Stomach smooth muscle (tissue), 2 donors: ENCODE results near the gene RALGPS1.

ENCODE experiments used
- H3K27ac ChIP-seq: one replicate; pipeline ENCODE4 v1.7.0; 2013; ENCODE audit warnings: mild to moderate bottlenecking, low read length, inconsistent platforms
- H3K27me3 ChIP-seq, 2 donors: one replicate each; pipeline ENCODE4 v1.7.0; 2013; ENCODE audit warnings: low read length in 2 of 2; ENCODE audit not compliant: insufficient read depth in 2 of 2, control insufficient read depth in 1 of 2
- H3K36me3 ChIP-seq, 2 donors: one replicate each; pipeline ENCODE4 v1.7.0; 2013; ENCODE audit warnings: low read length in 2 of 2; ENCODE audit not compliant: control insufficient read depth in 2 of 2, insufficient read depth in 2 of 2
- H3K4me1 ChIP-seq: one replicate; pipeline ENCODE4 v1.7.0; 2013; ENCODE audit warnings: low read length; ENCODE audit not compliant: control insufficient read depth, insufficient read depth
- H3K4me3 ChIP-seq, 2 donors: one replicate each; pipeline ENCODE4 v1.7.0; 2013; ENCODE audit warnings: low read length in 2 of 2
- H3K9ac ChIP-seq, 2 donors: one replicate each; pipeline ENCODE4 v1.7.0; 2013; ENCODE audit warnings: low read length in 2 of 2, mild to moderate bottlenecking in 1 of 2
- H3K9me3 ChIP-seq, 2 donors: one replicate each; pipeline ENCODE4 v1.7.0; 2013; ENCODE audit warnings: low read length in 2 of 2; ENCODE audit not compliant: control insufficient read depth in 2 of 2
- donor health status: healthy.
- donor health status: Pancreatic carcinoma.

RALGPS1 gene

GRCh38 chr9:127177665-127178265, 263.2 kb downstream of the RALGPS1 start:
- Histone ChIP-seq H3K36me3 (peaks cover 0 to 3% of the 10 kb centered on the region in 2 donors), H3K9me3 (no peaks in the 10 kb centered on the region), H3K27ac (no peak overlapping the region), H3K4me1 (peaks cover 23% of the 10 kb centered on the region), H3K27me3 (no peaks in the 10 kb centered on the region), H3K9ac (no peak overlapping the region), H3K4me3 (no peak overlapping the region)

- Histone ChIP-seq H3K27ac (no peak overlapping the region), H3K4me1 (peaks cover 26% of the 10 kb centered on the region)
Observed at GRCh38 chr9:127178686-127179632, 264.4 kb downstream of the RALGPS1 start.

GRCh38 chr9:127179633-127180441, 265.3 kb downstream of the RALGPS1 start:
- Histone ChIP-seq H3K4me1 (peaks cover 35% of the 10 kb centered on the region), H3K36me3 (peaks cover 0 to 3% of the 10 kb centered on the region in 2 donors), H3K27me3 (no peaks in the 10 kb centered on the region), H3K9me3 (no peaks in the 10 kb centered on the region), H3K27ac (no peak overlapping the region), H3K9ac (peak overlapping the region in 1 of 2 donors; percentile 6), H3K4me3 (no peak overlapping the region)

More at GRCh38 chr9:127178686-127179632, 264.4 kb downstream of the RALGPS1 start:
- Histone ChIP-seq H3K9ac (peak overlapping the region in 1 of 2 donors; percentile 5), H3K36me3 (peaks cover 0 to 3% of the 10 kb centered on the region in 2 donors), H3K27me3 (no peaks in the 10 kb centered on the region), H3K4me3 (no peak overlapping the region), H3K9me3 (no peaks in the 10 kb centered on the region)

- peaks cover 0 to 3% of the 10 kb centered on the region in 2 donors for H3K36me3 ChIP-seq
- no peaks in the 10 kb centered on the region for H3K9me3 ChIP-seq
- no peaks in the 10 kb centered on the region for H3K27me3 ChIP-seq
- peak overlapping the region in 1 of 2 donors; percentile 6 for H3K9ac ChIP-seq
- H3K4me1 ChIP-seq = peaks cover 43% of the 10 kb centered on the region
- H3K27ac ChIP-seq = no peak overlapping the region
- no peak overlapping the region for H3K4me3 ChIP-seq
Observed at GRCh38 chr9:127180457-127181314, 266.1 kb downstream of the RALGPS1 start.

- no peaks in the 10 kb centered on the region for H3K9me3 ChIP-seq
- H3K9ac ChIP-seq = no peak overlapping the region
- no peak overlapping the region for H3K4me3 ChIP-seq
- peaks cover 0 to 3% of the 10 kb centered on the region in 2 donors for H3K36me3 ChIP-seq
- no peaks in the 10 kb centered on the region for H3K27me3 ChIP-seq
- no peak overlapping the region for H3K27ac ChIP-seq
- peaks cover 49% of the 10 kb centered on the region for H3K4me1 ChIP-seq
Observed at GRCh38 chr9:127181315-127181580, 266.7 kb downstream of the RALGPS1 start.

GRCh38 chr9:127181595-127182190, 267.1 kb downstream of the RALGPS1 start:
- H3K36me3 ChIP-seq = peaks cover 0 to 1% of the 10 kb centered on the region in 2 donors
- no peak overlapping the region for H3K9ac ChIP-seq
- H3K4me3 ChIP-seq = no peak overlapping the region
- no peaks in the 10 kb centered on the region for H3K9me3 ChIP-seq
- H3K27me3 ChIP-seq = no peaks in the 10 kb centered on the region
- no peak overlapping the region for H3K27ac ChIP-seq
- peaks cover 53% of the 10 kb centered on the region for H3K4me1 ChIP-seq

GRCh38 chr9:127182901-127183746, 268.5 kb downstream of the RALGPS1 start:
- Histone ChIP-seq H3K36me3 (no peaks in the 10 kb centered on the region), H3K27ac (no peak overlapping the region), H3K9me3 (no peaks in the 10 kb centered on the region), H3K4me3 (no peak overlapping the region), H3K4me1 (peaks cover 66% of the 10 kb centered on the region), H3K27me3 (no peaks in the 10 kb centered on the region), H3K9ac (no peak overlapping the region)

- H3K36me3 ChIP-seq = no peaks in the 10 kb centered on the region
- H3K27me3 ChIP-seq = no peaks in the 10 kb centered on the region
- H3K9ac ChIP-seq = no peak overlapping the region
- H3K9me3 ChIP-seq = no peaks in the 10 kb centered on the region
- H3K4me1 ChIP-seq = peaks cover 69% of the 10 kb centered on the region
- peak overlapping the region in 1 of 2 donors; percentile 29 for H3K4me3 ChIP-seq
- H3K27ac ChIP-seq = peak overlapping the region; percentile 87
Observed at GRCh38 chr9:127183814-127184582, 269.4 kb downstream of the RALGPS1 start.

GRCh38 chr9:127184641-127185040, 270.1 kb downstream of the RALGPS1 start:
- Histone ChIP-seq H3K27ac (peak overlapping the region; percentile 87), H3K4me3 (peak overlapping the region in 1 of 2 donors; percentile 29), H3K4me1 (peaks cover 67% of the 10 kb centered on the region), H3K36me3 (no peaks in the 10 kb centered on the region), H3K9ac (no peak overlapping the region), H3K27me3 (no peaks in the 10 kb centered on the region), H3K9me3 (no peaks in the 10 kb centered on the region)
